ENCODE measurements around the gene KLHL29. TPM values are rescaled to one million over a fixed set of nuclear protein-coding genes. Genes with fewer than 3 reads are reported as not detected.

Gene KLHL29
- total and polyA plus RNA-seq, 2 donors (not counting 3 experiments of a cell fraction or from before 2014, with no cell fraction given) = 4.6 to 12.7 TPM

- H3K36me3 ChIP-seq (ENCODE audit: control insufficient read depth in 2 of 2, extremely low read depth in 1 of 2, insufficient read depth in 2 of 2, low read length in 2 of 2) = no peaks in the 10 kb centered on the region
- CTCF ChIA-PET = no interaction called here
- no peaks in the 10 kb centered on the region for H3K79me2 ChIP-seq (ENCODE audit: control insufficient read depth, insufficient read depth, low read length)
- H3K9ac ChIP-seq (replicated peaks; ENCODE audit: extremely low read depth, insufficient read depth, low read length) = no peak overlapping the region
- intact Hi-C loops (cut with micrococcal nuclease) = no loop called here
- no peak overlapping the region for H3K4me2 ChIP-seq (ENCODE audit: insufficient read depth, low read length)
- no peak overlapping the region for H2AFZ ChIP-seq (ENCODE audit: low read depth, low read length)
- peaks cover 35% of the 10 kb centered on the region for H3K4me1 ChIP-seq (ENCODE audit: control insufficient read depth, extremely low read depth, insufficient read depth, low read length)
- dilution Hi-C loops (cut with MboI; ENCODE audit: extremely low pct_ligation_motif_present, low sequenced_read_pairs) = no loop called here
- FAIRE-seq (no peak), DNase-seq (ENCODE audit: low read depth, low spot score) (no peak)
- no peaks in the 10 kb centered on the region for H3K9me3 ChIP-seq (replicated peaks; ENCODE audit: control insufficient read depth, insufficient read depth, low read length)
- no peak overlapping the region for H3K27ac ChIP-seq (ENCODE audit: insufficient read depth, low read depth, low read length)
- no peak for TF ChIP-seq FOS (IDR thresholded peaks at IDR 0.05; ENCODE audit: borderline replicate concordance, insufficient read depth, low read length)
- BruUV-seq (replicated peaks) = no TSS peak
- no peaks in the 10 kb centered on the region for H3K27me3 ChIP-seq (ENCODE audit: control insufficient read depth in 2 of 2, insufficient read depth in 2 of 2, low read length in 2 of 2)
- POLR2A ChIA-PET = no interaction called here
- no peaks in the 10 kb centered on the region for H4K20me1 ChIP-seq (replicated peaks; ENCODE audit: control insufficient read depth, extremely low read depth, insufficient read depth, low read length)
- H3K4me3 ChIP-seq (replicated peaks in 1 of 3; ENCODE audit: insufficient read depth in 1 of 3, low read depth in 1 of 3, low read length in 3 of 3) = no peak overlapping the region
- H3K9me1 ChIP-seq (replicated peaks; ENCODE audit: control insufficient read depth, extremely low read depth, insufficient read depth, low read length) = no peaks in the 10 kb centered on the region
These were observed 163.3 kb downstream of the KLHL29 start for GRCh38 chr2:23548143-23548769.

- CTCF ChIA-PET = interaction anchor here (1.2 kb wide), 1 partner anchor 75 kb away, joined by 3 read pairs; no protein-coding TSS in a partner anchor
- H3K9me1 ChIP-seq (replicated peaks; ENCODE audit: control insufficient read depth, extremely low read depth, insufficient read depth, low read length) = no peaks in the 10 kb centered on the region
- FAIRE-seq (no peak), DNase-seq (ENCODE audit: low read depth, low spot score) (no peak)
- H4K20me1 ChIP-seq (replicated peaks; ENCODE audit: control insufficient read depth, extremely low read depth, insufficient read depth, low read length) = no peaks in the 10 kb centered on the region
- dilution Hi-C loops (cut with MboI; ENCODE audit: extremely low pct_ligation_motif_present, low sequenced_read_pairs) (no loop called here), intact Hi-C loops (cut with micrococcal nuclease) (no loop called here)
- H3K27me3 ChIP-seq (ENCODE audit: control insufficient read depth in 2 of 2, insufficient read depth in 2 of 2, low read length in 2 of 2) = no peaks in the 10 kb centered on the region
- H2AFZ ChIP-seq (ENCODE audit: low read depth, low read length) = no peak overlapping the region
- POLR2A ChIA-PET = interaction anchor here (0.7 kb wide), 1 partner anchor 132 kb away, joined by 3 read pairs; no protein-coding TSS in a partner anchor
- no peaks in the 10 kb centered on the region for H3K36me3 ChIP-seq (ENCODE audit: control insufficient read depth in 2 of 2, extremely low read depth in 1 of 2, insufficient read depth in 2 of 2, low read length in 2 of 2)
- peaks cover 35% of the 10 kb centered on the region for H3K4me1 ChIP-seq (ENCODE audit: control insufficient read depth, extremely low read depth, insufficient read depth, low read length)
- no peaks in the 10 kb centered on the region for H3K79me2 ChIP-seq (ENCODE audit: control insufficient read depth, insufficient read depth, low read length)
- TF ChIP-seq FOS (IDR thresholded peaks at IDR 0.05; ENCODE audit: borderline replicate concordance, insufficient read depth, low read length) = no peak
- H3K4me3 ChIP-seq (replicated peaks in 1 of 3; ENCODE audit: insufficient read depth in 1 of 3, low read depth in 1 of 3, low read length in 3 of 3) = no peak overlapping the region
- no peak overlapping the region for H3K9ac ChIP-seq (replicated peaks; ENCODE audit: extremely low read depth, insufficient read depth, low read length)
- no peaks in the 10 kb centered on the region for H3K9me3 ChIP-seq (replicated peaks; ENCODE audit: control insufficient read depth, insufficient read depth, low read length)
- no peak overlapping the region for H3K4me2 ChIP-seq (ENCODE audit: insufficient read depth, low read length)
- no TSS peak for BruUV-seq (replicated peaks)
- no peak overlapping the region for H3K27ac ChIP-seq (ENCODE audit: insufficient read depth, low read depth, low read length)
These were observed 164.1 kb downstream of the KLHL29 start for GRCh38 chr2:23549051-23549450.

All from endothelial cell of umbilical vein (primary cell).